Measurements from ENCODE around the gene SPO11. TPM values are rescaled to one million over a fixed set of nuclear protein-coding genes. Genes with fewer than 3 reads are reported as not detected.

The SPO11 gene
- total and polyA plus RNA-seq, 7 donors = not detected

- ATAC-seq = no peak
- intact Hi-C loops (cut with DNase I) = no loop called here
Observed at GRCh38 chr20:57316795-57317201, 12.8 kb upstream of the SPO11 start.

GRCh38 chr20:57317316-57317788, 12.3 kb upstream of the SPO11 start:
- WGBS, 3 donors = 90 to 97% (median 91%) methylated on average over 8 of the region's 8 CpGs

More at GRCh38 chr20:57316795-57317201, 12.8 kb upstream of the SPO11 start:
- peaks cover 0 to 19% (median 0%) of the 10 kb centered on the region in 3 donors for H3K27me3 ChIP-seq (ENCODE audit: insufficient read depth in 3 of 3, low read length in 2 of 3)
- H3K27ac ChIP-seq = no peak overlapping the region
- no peak overlapping the region for H3K4me3 ChIP-seq
- no peaks in the 10 kb centered on the region for H3K9me3 ChIP-seq
- no peak for DNase-seq
- no peak for TF ChIP-seq CTCF (IDR thresholded peaks at IDR 0.05)
- no peaks in the 10 kb centered on the region for H3K4me1 ChIP-seq
- H3K36me3 ChIP-seq (ENCODE audit: insufficient read depth in 1 of 2, low read depth in 1 of 2) = no peaks in the 10 kb centered on the region
- WGBS, 3 donors = 77 to 82% (median 78%) methylated on average over 9 of the region's 9 CpGs

GRCh38 chr20:57317789-57318371, 11.7 kb upstream of the SPO11 start:
- no peaks in the 10 kb centered on the region for H3K9me3 ChIP-seq
- H3K4me3 ChIP-seq = no peak overlapping the region
- no peak overlapping the region for H3K27ac ChIP-seq
- DNase-seq (no peak), ATAC-seq (no peak)
- no peaks in the 10 kb centered on the region for H3K36me3 ChIP-seq (ENCODE audit: insufficient read depth in 1 of 2, low read depth in 1 of 2)
- WGBS, 3 donors = 60 to 72% (median 66%) methylated on average over 14 of the region's 14 CpGs
- no peaks in the 10 kb centered on the region for H3K4me1 ChIP-seq
- intact Hi-C loops (cut with DNase I) = no loop called here
- no peak for TF ChIP-seq CTCF (IDR thresholded peaks at IDR 0.05)
- peaks cover 0 to 23% (median 0%) of the 10 kb centered on the region in 3 donors for H3K27me3 ChIP-seq (ENCODE audit: insufficient read depth in 3 of 3, low read length in 2 of 3)

More at GRCh38 chr20:57317316-57317788, 12.3 kb upstream of the SPO11 start:
- no peaks in the 10 kb centered on the region for H3K9me3 ChIP-seq
- H3K27me3 ChIP-seq (ENCODE audit: insufficient read depth in 3 of 3, low read length in 2 of 3) = peaks cover 0 to 19% (median 0%) of the 10 kb centered on the region in 3 donors
- intact Hi-C loops (cut with DNase I) = no loop called here
- no peak overlapping the region for H3K27ac ChIP-seq
- H3K4me3 ChIP-seq = no peak overlapping the region
- ATAC-seq (no peak), DNase-seq (no peak)
- H3K36me3 ChIP-seq (ENCODE audit: insufficient read depth in 1 of 2, low read depth in 1 of 2) = no peaks in the 10 kb centered on the region
- TF ChIP-seq CTCF (IDR thresholded peaks at IDR 0.05) = no peak
- H3K4me1 ChIP-seq = no peaks in the 10 kb centered on the region

- intact Hi-C loops (cut with DNase I) = no loop called here
- ATAC-seq (no peak), DNase-seq (no peak)
- Histone ChIP-seq H3K27ac (no peak overlapping the region), H3K27me3 (ENCODE audit: insufficient read depth in 3 of 3, low read length in 2 of 3) (peaks cover 0 to 30% (median 0%) of the 10 kb centered on the region in 3 donors), H3K36me3 (ENCODE audit: insufficient read depth in 1 of 2, low read depth in 1 of 2) (no peaks in the 10 kb centered on the region), H3K9me3 (no peaks in the 10 kb centered on the region), H3K4me3 (no peak overlapping the region), H3K4me1 (no peaks in the 10 kb centered on the region)
- TF ChIP-seq CTCF (IDR thresholded peaks at IDR 0.05) = no peak
- WGBS, 3 donors = 75 to 81% (median 75%) methylated on average over 4 of the region's 4 CpGs
Observed at GRCh38 chr20:57319584-57319983, 10.0 kb upstream of the SPO11 start.

GRCh38 chr20:57320358-57320757, 9.2 kb upstream of the SPO11 start:
- intact Hi-C loops (cut with DNase I) = no loop called here
- ATAC-seq = no peak
- 75 to 83% (median 80%) methylated on average over 3 of the region's 3 CpGs for WGBS, 3 donors

More at GRCh38 chr20:57320358-57320757, 9.2 kb upstream of the SPO11 start:
- DNase-seq = no peak
- no peaks in the 10 kb centered on the region for H3K9me3 ChIP-seq
- no peak overlapping the region for H3K27ac ChIP-seq
- no peaks in the 10 kb centered on the region for H3K36me3 ChIP-seq (ENCODE audit: insufficient read depth in 1 of 2, low read depth in 1 of 2)
- H3K27me3 ChIP-seq (ENCODE audit: insufficient read depth in 3 of 3, low read length in 2 of 3) = peaks cover 0 to 30% (median 0%) of the 10 kb centered on the region in 3 donors
- no peak overlapping the region for H3K4me3 ChIP-seq
- TF ChIP-seq CTCF (IDR thresholded peaks at IDR 0.05) = no peak
- no peaks in the 10 kb centered on the region for H3K4me1 ChIP-seq

All from psoas muscle (tissue), 8 donors.